Heart right ventricle (tissue), 16 donors: ENCODE measurements around the gene ZGLP1. TPM values are rescaled to one million over a fixed set of nuclear protein-coding genes. Genes with fewer than 3 reads are reported as not detected.

Source experiments
- ATAC-seq, 8 donors: fragments of 200-7000 bp; cut with Tn5 transposase; one replicate each; pipeline ENCODE4 v1.9.1; 2020; ENCODE audit warnings: mild to moderate bottlenecking in 8 of 8, moderate library complexity in 8 of 8, moderate number of reproducible peaks in 1 of 8
- DNase-seq, 2 donors: peaks; one replicate each; pipeline ENCODE4 v3.0.0-alpha.2; 2020
- H3K27ac ChIP-seq, 10 donors: fragments of 200-600 bp; sonication (generic) in 2 of 10; one replicate each; pipeline versions ENCODE4 v1.5.0 to v1.8.0; 2020 to 2022; ENCODE audit warnings: mild to moderate bottlenecking in 3 of 10
- H3K27me3 ChIP-seq, 7 donors: fragments of 200-600 bp; one replicate each; pipeline ENCODE4 v1.8.0; 2021 to 2022; ENCODE audit warnings: mild to moderate bottlenecking in 2 of 7
- H3K36me3 ChIP-seq, 9 donors: fragments of 200-600 bp; sonication (generic) in 1 of 9; one replicate each; pipeline versions ENCODE4 v1.5.0 to v1.8.0; 2020 to 2022; ENCODE audit warnings: mild to moderate bottlenecking in 2 of 9
- H3K4me1 ChIP-seq, 9 donors: fragments of 200-600 bp; sonication (generic) in 1 of 9; one replicate each; pipeline versions ENCODE4 v1.5.0 to v1.8.0; 2020 to 2022; ENCODE audit warnings: mild to moderate bottlenecking in 4 of 9
- H3K4me3 ChIP-seq, 10 donors: fragments of 200-600 bp; sonication (generic) in 2 of 10; one replicate each; pipeline versions ENCODE4 v1.5.0 to v1.8.0; 2020 to 2022; ENCODE audit warnings: mild to moderate bottlenecking in 7 of 10, moderate library complexity in 2 of 10
- H3K9me3 ChIP-seq, 11 donors: fragments of 200-600 bp in 10 of 11; sonication (generic) in 2 of 11; one replicate each; pipeline versions ENCODE4 v1.5.0 to v1.8.0; 2013 to 2022; ENCODE audit warnings: mild to moderate bottlenecking in 2 of 11, control low read depth in 1 of 11, moderate library complexity in 1 of 11
- CTCF ChIP-seq, 9 donors: fragments of 200-600 bp; sonication (generic) in 2 of 9; IDR thresholded peaks; one replicate each; pipeline versions ENCODE4 v1.5.0 to v1.8.0; 2021 to 2022; ENCODE audit warnings: antibody characterized with exemption in 9 of 9, mild to moderate bottlenecking in 5 of 9, moderate library complexity in 1 of 9
- WGBS, 2 donors: extraction: QIAGEN DNeasy Blood & Tissue Kit; methylation state at CpG; one replicate each; pipeline ENCODE4 v1.1.7; 2013; ENCODE audit warnings: inconsistent platforms in 1 of 2; 5-methylcytosine and 5-hydroxymethylcytosine counted together
- intact Hi-C, 10 donors: fragments of 100-400 bp; cut with DNase I; formaldehyde crosslinking; loops; one replicate each; pipeline versions ENCODE4 v1.11.1 to v1.14.2; 2022
- polyA plus RNA-seq, 2 donors: library from polyadenylated mRNA; stranded (reverse); fragments of 200-250 nt; gene quantifications; one replicate each; pipeline ENCODE4 v1.2.3, GENCODE V29; 2013
- total RNA-seq, 10 donors: library from RNA; stranded (reverse); fragmentation: NEBNext Ultra II Directional in 3 of 10; extraction: Animal tissue kit (Norgen Biotek cat#: 25700) in 3 of 10; gene quantifications; one replicate each; pipeline versions ENCODE4 v1.2.1 to v1.2.4, GENCODE V29; 2021 to 2023
- donor health status: Arrhythmogenic right ventricular cardiomyopathy.
- donor health status: ischemic (EF 13 %, LVEDD 7.1; RV severe dilation, severe dysfunction).
- donor health status: healthy with polysubstance abuse.
- donor health status: DM: no; HTN: yes; CAD: no.
- donor health status: DM: no; HTN: no; CAD: no.
- donor health status: ischemic (EF 25% LVEDD 6.9; RV normal size, moderate dysfunction).
- donor health status: ischemic (EF 25% LVEDD 5.7; RV mildly dilated, moderate dysfunction).
- donor health status: healthy.
- donor health status: DM: yes; HTN: yes; CAD: no.
- donor health status: Ischemic cardiomyopathy.
- donor health status: ischemic (EF 35%, LVEDD 5.7; RV mildly dilated, moderate dysfunction).
- donor health status: nonischemic (EF 11% LVEDD 7.7; RV severe dilation, severe dysfunction).
- donor health status: DM: yes; HTN: yes; CAD: no.
- donor health status: PGD.
- donor health status: ischemic (EF 29% LVEDD 5.4; RV normal size, mild dysfunction).
- donor health status: nonischemic (EF 23%, LVEDD 6.1; RV moderate dilation, normal function).

The ZGLP1 gene
- total and polyA plus RNA-seq, 12 donors = 0.34 to 8.9 (median 0.89) TPM

DNA sequence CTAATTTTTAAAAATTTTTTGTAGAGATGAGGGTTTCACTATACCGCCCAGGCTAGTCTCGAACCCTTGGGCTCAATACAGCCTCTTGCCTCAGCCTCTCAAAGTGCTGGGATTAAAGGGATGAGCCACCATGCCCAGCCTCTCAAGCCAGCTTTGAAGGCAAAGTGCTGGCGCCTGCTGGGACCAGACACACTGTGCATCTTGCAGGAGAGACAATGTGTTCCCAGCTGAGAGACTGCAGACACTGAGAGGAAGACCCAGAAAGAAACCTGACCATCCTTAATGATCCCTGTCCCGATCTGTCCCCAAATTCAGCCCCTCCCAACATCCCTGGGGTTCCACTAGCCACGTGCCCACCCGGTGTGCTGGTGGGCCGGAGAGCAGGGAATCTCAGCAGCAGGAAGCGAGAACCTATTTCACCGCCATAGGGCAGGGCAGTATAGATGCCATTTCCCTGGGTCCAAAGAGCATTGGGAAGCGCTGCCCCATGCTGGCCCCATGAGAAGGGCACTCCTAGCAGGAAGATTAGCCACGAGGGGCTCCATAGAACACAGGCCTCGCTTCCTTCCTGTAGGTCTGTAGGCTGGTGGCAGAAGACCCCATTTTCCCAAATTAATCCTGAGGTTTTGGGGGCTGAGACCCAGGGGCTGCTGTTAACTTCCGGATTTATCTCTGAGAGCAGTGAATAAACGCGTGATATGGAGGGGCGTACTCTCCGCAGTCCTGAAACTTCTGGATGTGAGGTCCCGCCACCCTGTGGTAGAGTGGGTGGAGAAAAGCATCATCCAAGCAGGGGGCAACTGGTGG, 22.7 kb upstream of the ZGLP1 start:
- Histone ChIP-seq H3K36me3 (peaks cover 0 to 53% (median 32%) of the 10 kb centered on the region in 9 donors), H3K4me1 (peaks cover 4 to 38% (median 31%) of the 10 kb centered on the region in 9 donors), H3K4me3 (peak overlapping the region; percentile 60 to 94 (median 76)), H3K27ac (peak overlapping the region in 9 of 10 donors; percentile 83 to 96 (median 91)), H3K27me3 (no peaks in the 10 kb centered on the region), H3K9me3 (no peaks in the 10 kb centered on the region)
- DNase-seq (no peak), ATAC-seq (no peak)
- 33 to 35% methylated on average over 18 of the region's 18 CpGs for WGBS, 2 donors
- intact Hi-C loops = loop anchor here in 6 of 10 donors (1.0 to 10.0 kb wide), 7 partner anchors 16 to 65 kb away; partner anchors contain the start of genes ICAM1 (in 5 of the 6), TYK2 (in 2 of the 6), FDX2 (in 1 of the 6) and ICAM4 (in 1 of the 6)
- TF ChIP-seq CTCF (IDR thresholded peaks at IDR 0.05) = peak in 1 of 9 donors; percentile 10

GRCh38 chr19:10329555-10329954, 19.9 kb upstream of the ZGLP1 start:
- no peak for ATAC-seq
- Histone ChIP-seq H3K27me3 (no peaks in the 10 kb centered on the region), H3K36me3 (peaks cover 0 to 70% (median 55%) of the 10 kb centered on the region in 9 donors), H3K27ac (no peak overlapping the region), H3K4me1 (peaks cover 4 to 29% (median 22%) of the 10 kb centered on the region in 9 donors), H3K4me3 (no peak overlapping the region), H3K9me3 (no peaks in the 10 kb centered on the region)
- no peak for DNase-seq
- WGBS, 2 donors = 94 to 97% methylated on average over 13 of the region's 13 CpGs
- intact Hi-C loops = loop anchor here in 1 of 10 donors (5.0 kb wide), 1 partner anchor 42 kb away; the partner anchor contains the start of genes ICAM4 and ICAM5
- no peak for TF ChIP-seq CTCF (IDR thresholded peaks at IDR 0.05)

DNA sequence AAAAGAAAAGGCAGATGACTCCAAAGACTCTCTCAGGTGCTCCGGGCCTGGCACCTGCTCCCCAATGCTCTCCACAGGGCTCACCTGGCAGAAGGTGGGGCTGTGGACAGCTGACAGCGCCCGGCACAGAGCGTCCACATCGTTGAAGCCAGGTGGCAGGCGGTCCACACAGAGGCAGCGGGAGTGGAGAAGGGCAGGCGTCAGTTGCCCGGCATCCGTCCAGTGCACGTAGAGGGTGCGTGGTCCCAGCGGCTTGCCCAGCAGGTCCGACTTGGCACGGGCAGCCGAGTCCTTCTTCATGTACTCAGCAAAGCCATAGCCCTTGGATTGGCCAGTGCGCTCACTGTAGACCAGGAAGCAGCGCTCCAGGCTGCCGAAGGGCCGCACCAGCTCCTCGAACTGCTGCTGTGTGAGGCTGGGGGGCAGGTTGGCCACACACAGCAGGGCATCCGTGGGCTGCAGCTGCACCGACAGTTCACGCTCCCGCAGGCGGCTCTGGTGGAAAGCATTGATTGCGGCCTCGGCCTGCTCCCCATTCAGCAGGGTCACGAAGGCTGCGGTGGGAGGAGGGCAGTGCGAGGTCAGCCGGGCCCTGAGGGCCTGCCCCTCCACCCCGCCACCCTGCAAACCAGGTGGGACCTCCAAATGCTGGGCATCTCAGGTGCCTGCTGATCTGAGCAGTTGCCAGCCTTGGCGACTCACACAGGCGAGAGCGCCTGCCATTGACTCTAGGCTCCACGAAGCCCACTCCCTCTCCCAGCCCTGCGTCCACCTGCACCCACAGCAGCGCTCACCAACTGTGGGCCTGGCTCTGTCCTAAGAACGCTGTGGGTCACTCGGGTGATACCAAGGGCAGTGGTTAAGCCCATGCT, 19.2 kb upstream of the ZGLP1 start:
- ATAC-seq (no peak), DNase-seq (no peak)
- peaks cover 0 to 75% (median 63%) of the 10 kb centered on the region in 9 donors for H3K36me3 ChIP-seq
- no peak overlapping the region for H3K4me3 ChIP-seq
- no peaks in the 10 kb centered on the region for H3K27me3 ChIP-seq
- TF ChIP-seq CTCF (IDR thresholded peaks at IDR 0.05) = no peak
- WGBS, 2 donors = 96% methylated on average over 41 of the region's 41 CpGs
- H3K4me1 ChIP-seq = peaks cover 4 to 22% (median 14%) of the 10 kb centered on the region in 9 donors
- intact Hi-C loops = loop anchor here in 1 of 10 donors (5.0 kb wide), 1 partner anchor 41 kb away; the partner anchor contains the start of genes ICAM4 and ICAM5
- H3K27ac ChIP-seq = no peak overlapping the region
- H3K9me3 ChIP-seq = no peaks in the 10 kb centered on the region

- DNase-seq (no peak), ATAC-seq (no peak)
- no peaks in the 10 kb centered on the region for H3K9me3 ChIP-seq
- H3K27ac ChIP-seq = no peak overlapping the region
- H3K4me1 ChIP-seq = peaks cover 4 to 14% (median 13%) of the 10 kb centered on the region in 9 donors
- peaks cover 0 to 85% (median 73%) of the 10 kb centered on the region in 9 donors for H3K36me3 ChIP-seq
- WGBS, 2 donors = 87 to 93% methylated on average over 7 of the region's 7 CpGs
- TF ChIP-seq CTCF (IDR thresholded peaks at IDR 0.05) = no peak
- no peaks in the 10 kb centered on the region for H3K27me3 ChIP-seq
- intact Hi-C loops = loop anchor here in 1 of 10 donors (5.0 kb wide), 1 partner anchor 40 kb away; the partner anchor contains the start of genes ICAM4 and ICAM5
- no peak overlapping the region for H3K4me3 ChIP-seq
Measured at GRCh38 chr19:10327793-10328192, 18.2 kb upstream of the ZGLP1 start.
